SK-N-SH (cell line): Measurements from ENCODE around the gene HOXA5. TPM values are rescaled to one million over a fixed set of nuclear protein-coding genes. Genes with fewer than 3 reads are reported as not detected.

ENCODE experiments used
- CTCF ChIA-PET: fragments of 300-600, 350-600 bp; formaldehyde crosslinking; extraction: SDS; loops from one replicate; lab custom pipeline; 2021; lab: Yijun Ruan, JAX
- POLR2A ChIA-PET: fragments of 350-600 bp; sonication (Branson Sonifier 250); formaldehyde crosslinking; extraction: SDS; loops from one replicate; lab custom pipeline; 2020; ENCODE audit warnings: antibody characterized with exemption, inconsistent platforms; lab: Yijun Ruan, JAX
- DNase-seq: peaks from one replicate; pipeline ENCODE4 v3.0.0; 2012
- H2AFZ ChIP-seq: fragments of 200-600 bp; sonication (generic); 2 replicates; pipeline ENCODE4 v1.8.1; 2016; ENCODE audit warnings: antibody characterized with exemption, mild to moderate bottlenecking, low read depth
- H3F3A ChIP-seq: fragments of 200-600 bp; sonication (generic); replicated peaks from 2 replicates; pipeline ENCODE3; 2016; ENCODE audit warnings: antibody characterized with exemption, mild to moderate bottlenecking; ENCODE audit not compliant: insufficient read depth
- H3K27ac ChIP-seq, 2 experiments: fragments of 200-500 bp in 1 of 2; fragments of 200-600 bp in 1 of 2; sonication (Bioruptor generic) in 1 of 2; sonication (generic), shearing (Covaris generic) in 1 of 2; 2 replicates each; pipeline versions ENCODE4 v1.5.1 to v1.6.1; 2014 to 2016; ENCODE audit warnings: low read depth in 2 of 2, inconsistent platforms in 1 of 2, low read length in 1 of 2, mild to moderate bottlenecking in 1 of 2, mixed read lengths in 1 of 2
- H3K27me3 ChIP-seq: fragments of 200-600 bp; sonication (generic), shearing (Covaris generic); 2 replicates; pipeline ENCODE4 v1.6.1; 2016; ENCODE audit warnings: mixed run types; ENCODE audit not compliant: insufficient read depth
- H3K36me3 ChIP-seq, 2 experiments: fragments of 200-500 bp in 1 of 2; fragments of 200-600 bp in 1 of 2; sonication (Bioruptor generic) in 1 of 2; sonication (generic) in 1 of 2; replicated peaks in 1 of 2; 2 replicates each; pipeline versions ENCODE3 to v1.5.1; 2014 to 2016; ENCODE audit warnings: low read length in 1 of 2, mild to moderate bottlenecking in 1 of 2; ENCODE audit not compliant: insufficient read depth in 2 of 2, control insufficient read depth in 1 of 2
- H3K4me1 ChIP-seq, 2 experiments: fragments of 200-500 bp in 1 of 2; fragments of 200-600 bp in 1 of 2; sonication (Bioruptor generic) in 1 of 2; sonication (generic), shearing (Covaris generic) in 1 of 2; 2 replicates each; pipeline versions ENCODE4 v1.5.1 to v1.6.1; 2014 to 2016; ENCODE audit warnings: low read depth in 1 of 2, low read length in 1 of 2, mixed run types in 1 of 2; ENCODE audit not compliant: insufficient read depth in 2 of 2, control insufficient read depth in 1 of 2
- H3K4me2 ChIP-seq: fragments of 200-600 bp; sonication (generic), shearing (Covaris generic); 2 replicates; pipeline ENCODE4 v1.6.1; 2017; ENCODE audit warnings: mixed run types
- H3K4me3 ChIP-seq, 2 experiments: fragments of 200-500 bp in 1 of 2; fragments of 200-600 bp in 1 of 2; sonication (Bioruptor generic) in 1 of 2; sonication (generic), shearing (Covaris generic) in 1 of 2; 2 replicates each; pipeline versions ENCODE4 v1.5.1 to v1.8.1; 2014 to 2016; ENCODE audit warnings: low read depth in 2 of 2, inconsistent platforms in 1 of 2, low read length in 1 of 2, mild to moderate bottlenecking in 1 of 2, mixed read lengths in 1 of 2, moderate library complexity in 1 of 2
- H3K79me2 ChIP-seq: fragments of 200-600 bp; sonication (generic); 2 replicates; pipeline ENCODE4 v1.8.1; 2017; ENCODE audit warnings: mild to moderate bottlenecking; ENCODE audit not compliant: insufficient read depth
- H3K9ac ChIP-seq: fragments of 200-600 bp; sonication (generic); 2 replicates; pipeline ENCODE4 v1.6.1; 2017; ENCODE audit warnings: mixed run types
- H3K9me2 ChIP-seq: fragments of 200-600 bp; sonication (generic); 2 replicates; pipeline ENCODE4 v1.6.1; 2017; ENCODE audit warnings: mixed run types
- H3K9me3 ChIP-seq: fragments of 200-600 bp; sonication (generic); 2 replicates; pipeline ENCODE4 v1.6.1; 2017; ENCODE audit warnings: mixed run types, mild to moderate bottlenecking, moderate library complexity
- H4K20me1 ChIP-seq: fragments of 200-600 bp; sonication (generic); 2 replicates; pipeline ENCODE4 v1.6.1; 2017; ENCODE audit warnings: mild to moderate bottlenecking, mixed run types; ENCODE audit not compliant: insufficient read depth
- CTCF ChIP-seq: fragments of 200-600 bp; sonication (generic); IDR thresholded peaks from 2 replicates; pipeline ENCODE4 v1.6.1; 2017; ENCODE audit warnings: antibody characterized with exemption, mild to moderate bottlenecking, moderate library complexity
- EZH2phosphoT487 ChIP-seq: fragments of 200-600 bp; sonication (generic); IDR thresholded peaks from 2 replicates; pipeline ENCODE4 v1.6.1; 2017; ENCODE audit warnings: low read depth, mixed run types, mild to moderate bottlenecking, antibody characterized with exemption, moderate library complexity, borderline replicate concordance
- SMC3 ChIP-seq: IDR thresholded peaks from 2 replicates; pipeline ENCODE4 v1.6.1; 2012; ENCODE audit warnings: low read depth, low read length, improper control_type of control experiment
- WGBS: methylation state at CpG from one replicate; pipeline ENCODE4 v1.1.6; 2017; ENCODE audit warnings: low lambda C conversion rate; 5-methylcytosine and 5-hydroxymethylcytosine counted together
- polyA plus RNA-seq, 3 experiments: library from polyadenylated mRNA; depleted of rRNA; stranded (reverse); fragments of >200 nt; gene quantifications; 2 replicates each; pipeline ENCODE4 v1.2.3, GENCODE V29; 2012

HOXA5 gene
- polyA plus RNA-seq, 1 of the 3 experiments (the other 2 are of a cell fraction): not detected

GRCh38 chr7:27184337-27185012, 41.0 kb upstream of the HOXA5 start:
- Histone ChIP-seq H3K4me2 (peak overlapping the region; percentile 73), H3K27me3 (peaks cover 97% of the 10 kb centered on the region), H3K27ac (no peak overlapping the region), H3K9me3 (no peaks in the 10 kb centered on the region), H3K9ac (no peak overlapping the region), H3K9me2 (no peaks in the 10 kb centered on the region), H3K4me3 (peak overlapping the region; percentile 37 to 45; a peak in 3 of 4 replicates), H3K4me1 (peaks cover 4 to 9% of the 10 kb centered on the region in 2 experiments; a peak in 1 of 4 replicates), H4K20me1 (peaks cover 25% of the 10 kb centered on the region), H3K79me2 (no peaks in the 10 kb centered on the region), H2AFZ (peak overlapping the region; percentile 53; the same call in 1 of the 2 replicates), H3K36me3 (no peaks in the 10 kb centered on the region), H3F3A (peaks cover 11% of the 10 kb centered on the region)
- TF ChIP-seq SMC3: no peak
- TF ChIP-seq EZH2phosphoT487: peak; percentile 92
- DNase-seq: peak; percentile 71
- POLR2A ChIA-PET: no interaction called here
- 5% methylated on average over 41 of the region's 72 CpGs for WGBS
- CTCF ChIA-PET: interaction anchor here (0.6 to 10.7 kb wide), 14 partner anchors 6 to 913 kb away, joined by 3 to 84 read pairs (median 6); partner anchors contain the start of genes HOXA10, HOXA5, HOXA7 and HOXA9

- POLR2A ChIA-PET: no interaction called here
- H4K20me1 ChIP-seq: peaks cover 22% of the 10 kb centered on the region
- peaks cover 11% of the 10 kb centered on the region for H3F3A ChIP-seq
- H3K4me2 ChIP-seq: peak overlapping the region; percentile 73
- H3K9ac ChIP-seq: no peak overlapping the region
- H3K4me1 ChIP-seq: peaks cover 4 to 10% of the 10 kb centered on the region in 2 experiments; a peak in 1 of 4 replicates
- TF ChIP-seq EZH2phosphoT487 (peak; percentile 99), CTCF (no peak)
- H3K27ac ChIP-seq: no peak overlapping the region
- H3K4me3 ChIP-seq: peak overlapping the region; percentile 37 to 45; a peak in 3 of 4 replicates
- H3K9me2 ChIP-seq: no peaks in the 10 kb centered on the region
- peak overlapping the region; percentile 53; the same call in 1 of the 2 replicates for H2AFZ ChIP-seq
- H3K9me3 ChIP-seq: no peaks in the 10 kb centered on the region
- H3K79me2 ChIP-seq: no peaks in the 10 kb centered on the region
- CTCF ChIA-PET: interaction anchor here (0.7 to 6.8 kb wide), 15 partner anchors 10 to 1291 kb away, joined by 3 to 70 read pairs (median 7); partner anchors contain the start of genes HOXA10, HOXA5, HOXA7 and HOXA9
- 12% methylated on average over 30 of the region's 30 CpGs for WGBS
- H3K27me3 ChIP-seq: peaks cover 97% of the 10 kb centered on the region
- DNase-seq: peak; percentile 75
- no peaks in the 10 kb centered on the region for H3K36me3 ChIP-seq
Measured at GRCh38 chr7:27183682-27184336, 40.3 kb upstream of the HOXA5 start.
